H1 (cell line): ENCODE data around the gene PAK6. TPM values are rescaled to one million over a fixed set of nuclear protein-coding genes. Genes with fewer than 3 reads are reported as not detected.

Experiments
- CBX5 ChIP-seq: fragments of 300-800, 300-1000 bp; sonication (generic); IDR thresholded peaks from 2 replicates; pipeline ENCODE4 v1.7.1; 2016; ENCODE audit warnings: antibody characterized with exemption, low read length, low read depth
- CHD7 ChIP-seq: fragments of 300-600 bp; sonication (generic); IDR thresholded peaks from 2 replicates; pipeline ENCODE4 v1.7.1; 2012; ENCODE audit warnings: low read length, moderate library complexity, mild to moderate bottlenecking, inconsistent platforms; ENCODE audit not compliant: insufficient replicate concordance
- CTCF ChIP-seq, 3 experiments: IDR thresholded peaks; 1 replicate in 2 of 3; 2 replicates in 1 of 3; pipeline versions ENCODE4 v1.5.1 to v1.6.1; 2011; ENCODE audit warnings: low read length in 3 of 3, mild to moderate bottlenecking in 3 of 3, inconsistent platforms in 2 of 3, low read depth in 1 of 3, moderate library complexity in 1 of 3; ENCODE audit not compliant: insufficient read depth in 1 of 3; ENCODE audit errors: control extremely low read depth in 1 of 3
- MAX ChIP-seq: IDR thresholded peaks from 2 replicates; pipeline ENCODE4 v1.6.1; 2012; ENCODE audit warnings: inconsistent platforms
- PHF8 ChIP-seq: fragments of 200-600 bp; sonication (generic); conservative IDR thresholded peaks from 2 replicates; pipeline ENCODE4 v1.7.1; 2012; ENCODE audit warnings: low read depth, mild to moderate bottlenecking, inconsistent platforms, low read length, moderate library complexity
- SIX5 ChIP-seq: IDR thresholded peaks from 2 replicates; pipeline ENCODE4 v1.6.1; 2011; ENCODE audit warnings: mild to moderate bottlenecking, low read depth, low read length
- polyA plus RNA-seq, 7 experiments: library from polyadenylated mRNA; depleted of rRNA in 3 of 7; stranded (reverse) in 5 of 7; unstranded in 2 of 7; fragments of >200 nt in 5 of 7; fragments of 200-250 nt in 2 of 7; gene quantifications; 1 replicate in 5 of 7; 2 replicates in 1 of 7; 4 replicates in 1 of 7; pipeline versions ENCODE4 v1.2.1 to v1.2.3, GENCODE V29; 2011 to 2013; ENCODE audit warnings: missing spikeins in 2 of 7, mixed read lengths in 2 of 7
- total RNA-seq: library from RNA; stranded (reverse); fragmentation: NEBNext Ultra II Directional; extraction: Animal tissue kit (Norgen Biotek cat#: 25700); gene quantifications from 2 replicates; pipeline ENCODE4 v1.2.1, GENCODE V29; 2021

Gene PAK6
- total and polyA plus RNA-seq, 2 of the 8 experiments (the other 6 are each of a cell fraction or from before 2014, with no cell fraction given): 6.9 to 9.4 TPM

GRCh38 chr15:40282147-40282868 lies 43.4 kb downstream of the PAK6 start (continued):
- TF ChIP-seq CHD7: no peak
- TF ChIP-seq PHF8: peak; percentile 30; the same call in 1 of the 2 replicates
- TF ChIP-seq CBX5: no peak
- peak; percentile 64 for TF ChIP-seq MAX
- peak in 2 of 3 experiments; percentile 38 to 60; a peak in 3 of 4 replicates for TF ChIP-seq CTCF (IDR thresholded peaks at IDR 0.05; ENCODE audit: control extremely low read depth in 1 of 3, insufficient read depth in 1 of 3, low read depth in 1 of 3, low read length in 3 of 3)
- TF ChIP-seq SIX5: no peak
